CD4-positive, alpha-beta T cell treated with Interleukin-4 for 1 hour (primary cell): ENCODE measurements around the gene AMN.
A peak's percentile ranks its signal among the peaks of the same experiment; 100 is the strongest.
"Not testable (repeated sequence)": the region's sequence is repeated elsewhere in the genome, so short reads cannot be mapped to it uniquely, and the experiment has no call there.

Experiments used
- DNase-seq, 2 donors: peaks; one replicate each; pipeline ENCODE4 v3.0.0-alpha.2; 2020 to 2022

Gene AMN

GRCh38 chr14:102913341-102914211 lies 8.9 kb upstream of the AMN start:
- DNase-seq: no peak

- DNase-seq: no peak
These were observed 7.8 kb upstream of the AMN start for GRCh38 chr14:102914474-102915291.

- DNase-seq: no peak
These were observed 7.0 kb upstream of the AMN start for GRCh38 chr14:102915292-102916110.

GRCh38 chr14:102916347-102917055 lies 6.0 kb upstream of the AMN start:
- no peak for DNase-seq

- peak in 1 of 2 donors; percentile 41 for DNase-seq
These were observed 5.4 kb upstream of the AMN start for GRCh38 chr14:102917056-102917385.

GRCh38 chr14:102917469-102918211 lies 4.8 kb upstream of the AMN start:
- peak; percentile 51 to 62 for DNase-seq

- DNase-seq: no peak
These were observed 4.0 kb upstream of the AMN start for GRCh38 chr14:102918438-102918837.

- no peak for DNase-seq
These were observed 2.0 kb upstream of the AMN start for GRCh38 chr14:102920273-102920997.

GRCh38 chr14:102920998-102921304 lies 1.5 kb upstream of the AMN start:
- no peak for DNase-seq

- DNase-seq: no peak
These were observed 900 bp downstream of the AMN start for GRCh38 chr14:102923201-102923924.

GRCh38 chr14:102923925-102924486 lies 1.5 kb downstream of the AMN start:
- DNase-seq: no peak

- DNase-seq: no peak
These were observed 2.4 kb downstream of the AMN start for GRCh38 chr14:102924632-102925588.

- no peak for DNase-seq
These were observed 3.2 kb downstream of the AMN start for GRCh38 chr14:102925646-102926045.

- no peak for DNase-seq
These were observed 3.6 kb downstream of the AMN start for GRCh38 chr14:102926104-102926503.

- DNase-seq: not testable (repeated sequence)
These were observed 4.4 kb downstream of the AMN start for GRCh38 chr14:102926840-102927239.

GRCh38 chr14:102927346-102927877 lies 4.9 kb downstream of the AMN start:
- no peak for DNase-seq

- no peak for DNase-seq
These were observed 5.5 kb downstream of the AMN start for GRCh38 chr14:102927878-102928411.
